Kidney epithelial cell (primary cell): ENCODE results near the gene SPTBN2. TPM values are rescaled to one million over a fixed set of nuclear protein-coding genes. Genes with fewer than 3 reads are reported as not detected.
"Not testable (repeated sequence)": the region's sequence is repeated elsewhere in the genome, so short reads cannot be mapped to it uniquely, and the experiment has no call there.

Experiments
- DNase-seq: peaks from one replicate; pipeline ENCODE4 v3.0.0-alpha.2; 2010; ENCODE audit warnings: low read depth
- H3K27me3 ChIP-seq: 2 replicates; pipeline ENCODE4 v1.6.0; 2011; ENCODE audit warnings: low read length; ENCODE audit not compliant: control insufficient read depth, insufficient read depth
- H3K36me3 ChIP-seq: 2 replicates; pipeline ENCODE4 v1.5.1; 2011; ENCODE audit warnings: low read length; ENCODE audit not compliant: control insufficient read depth, insufficient read depth
- H3K4me3 ChIP-seq: 2 replicates; pipeline ENCODE4 v1.5.1; 2011; ENCODE audit warnings: low read depth, mild to moderate bottlenecking, control low read depth, low read length
- CTCF ChIP-seq: IDR thresholded peaks from 2 replicates; pipeline ENCODE4 v1.5.1; 2011; ENCODE audit warnings: mild to moderate bottlenecking, moderate library complexity, low read length, control low read depth, inconsistent platforms; ENCODE audit not compliant: insufficient read depth, poor library complexity, severe bottlenecking
- total RNA-seq: library from RNA; depleted of rRNA; stranded (reverse); fragments of >200 nt; gene quantifications from 2 replicates; pipeline ENCODE4 v1.2.3, GENCODE V29; 2015

SPTBN2 gene
- total RNA-seq, 1 donor from 2014 or later: 79.4 TPM

- Histone ChIP-seq H3K36me3 (no peaks in the 10 kb centered on the region), H3K27me3 (no peaks in the 10 kb centered on the region), H3K4me3 (peak overlapping the region; percentile 62)
- no peak for TF ChIP-seq CTCF
- no peak for DNase-seq
Observed at GRCh38 chr11:66728038-66728692, 851 bp downstream of the SPTBN2 start.

GRCh38 chr11:66727282-66728037 is 1.6 kb downstream of the SPTBN2 start:
- Histone ChIP-seq H3K36me3 (no peaks in the 10 kb centered on the region), H3K4me3 (peak overlapping the region; percentile 62), H3K27me3 (no peaks in the 10 kb centered on the region)
- TF ChIP-seq CTCF: no peak
- DNase-seq: no peak

GRCh38 chr11:66725647-66726046 is 3.4 kb downstream of the SPTBN2 start:
- Histone ChIP-seq H3K36me3 (no peaks in the 10 kb centered on the region), H3K27me3 (no peaks in the 10 kb centered on the region), H3K4me3 (no peak overlapping the region)
- peak; percentile 37 for DNase-seq
- TF ChIP-seq CTCF: no peak

GRCh38 chr11:66725114-66725513 is 3.9 kb downstream of the SPTBN2 start:
- no peaks in the 10 kb centered on the region for H3K36me3 ChIP-seq
- no peaks in the 10 kb centered on the region for H3K27me3 ChIP-seq
- DNase-seq: no peak
- no peak for TF ChIP-seq CTCF
- no peak overlapping the region for H3K4me3 ChIP-seq

- H3K36me3 ChIP-seq, H3K4me3 ChIP-seq, H3K27me3 ChIP-seq, DNase-seq: not testable (repeated sequence)
Observed at GRCh38 chr11:66724167-66724566, 4.8 kb downstream of the SPTBN2 start.

GRCh38 chr11:66723693-66724092 is 5.3 kb downstream of the SPTBN2 start:
- Histone ChIP-seq H3K27me3 (no peaks in the 10 kb centered on the region), H3K36me3 (no peaks in the 10 kb centered on the region), H3K4me3 (no peak overlapping the region)
- TF ChIP-seq CTCF: no peak
- DNase-seq: no peak
